Peyer's patch (tissue), 4 donors: Measurements from ENCODE around the gene IGF1. TPM values are rescaled to one million over a fixed set of nuclear protein-coding genes. Genes with fewer than 3 reads are reported as not detected.

ENCODE experiments used
- DNase-seq, 3 donors: peaks; one replicate each; pipeline ENCODE4 v3.0.0-alpha.2; 2017 to 2019
- H3K27ac ChIP-seq, 4 donors: fragments of 200-600 bp; sonication (generic); one replicate each; pipeline ENCODE4 v1.5.1; 2016 to 2019
- H3K27me3 ChIP-seq, 2 donors: fragments of 200-600 bp; sonication (generic); one replicate each; pipeline ENCODE4 v1.5.1; 2019
- H3K36me3 ChIP-seq, 3 donors: fragments of 200-600 bp; sonication (generic); one replicate each; pipeline ENCODE4 v1.5.1; 2016 to 2019
- H3K4me1 ChIP-seq, 4 donors: fragments of 200-600 bp; sonication (generic); one replicate each; pipeline ENCODE4 v1.5.1; 2016 to 2019
- H3K4me3 ChIP-seq, 4 donors: fragments of 200-600 bp; sonication (generic); 1 replicate in 3 of 4; 2 replicates in 1 of 4; pipeline ENCODE4 v1.5.1; 2016 to 2019; ENCODE audit warnings: mild to moderate bottlenecking in 1 of 4
- H3K9me3 ChIP-seq, 4 donors: fragments of 200-600 bp; sonication (generic); one replicate each; pipeline ENCODE4 v1.5.1; 2016 to 2019; ENCODE audit warnings: mild to moderate bottlenecking in 1 of 4
- CTCF ChIP-seq, 6 experiments: fragments of 450-650 bp in 4 of 6; fragments of 200-600 bp in 2 of 6; sonication (generic) in 1 of 6; IDR thresholded peaks; one replicate each; pipeline ENCODE4 v1.5.1; 2017 to 2019; ENCODE audit warnings: antibody characterized with exemption in 6 of 6, mild to moderate bottlenecking in 3 of 6, moderate library complexity in 1 of 6
- POLR2A ChIP-seq, 2 donors: fragments of 450-650 bp; IDR thresholded peaks; one replicate each; pipeline ENCODE4 v1.5.1; 2017; ENCODE audit warnings: antibody characterized with exemption in 2 of 2, mild to moderate bottlenecking in 2 of 2, moderate library complexity in 2 of 2
- total RNA-seq, 4 donors: library from RNA; depleted of rRNA; stranded (reverse); fragments of >200 nt; gene quantifications; one replicate each; pipeline ENCODE4 v1.1.0, GENCODE V29; 2016

The IGF1 gene
- total RNA-seq, 4 donors from 2014 or later = 4.0 to 21.5 (median 6.3) TPM

GRCh38 chr12:102511575-102511974, 31.2 kb upstream of the IGF1 start:
- no peak for TF ChIP-seq POLR2A (IDR thresholded peaks at IDR 0.05)
- no peak for DNase-seq
- Histone ChIP-seq H3K27me3 (no peaks in the 10 kb centered on the region), H3K27ac (no peak overlapping the region), H3K4me1 (peaks cover 0 to 7% (median 0%) of the 10 kb centered on the region in 4 donors), H3K4me3 (no peak overlapping the region), H3K9me3 (no peaks in the 10 kb centered on the region), H3K36me3 (no peaks in the 10 kb centered on the region)

- Histone ChIP-seq H3K4me3 (no peak overlapping the region), H3K27ac (no peak overlapping the region), H3K27me3 (no peaks in the 10 kb centered on the region), H3K4me1 (peaks cover 0 to 7% (median 0%) of the 10 kb centered on the region in 4 donors), H3K36me3 (no peaks in the 10 kb centered on the region), H3K9me3 (no peaks in the 10 kb centered on the region)
- DNase-seq = no peak
- TF ChIP-seq POLR2A (IDR thresholded peaks at IDR 0.05) (no peak), CTCF (IDR thresholded peaks at IDR 0.05) (no peak)
Measured at GRCh38 chr12:102510463-102510862, 30.1 kb upstream of the IGF1 start.

- H3K27ac ChIP-seq = no peak overlapping the region
- DNase-seq = no peak
- no peak for TF ChIP-seq CTCF (IDR thresholded peaks at IDR 0.05)
- TF ChIP-seq POLR2A (IDR thresholded peaks at IDR 0.05) = no peak
- H3K4me3 ChIP-seq = no peak overlapping the region
- H3K36me3 ChIP-seq = no peaks in the 10 kb centered on the region
- no peaks in the 10 kb centered on the region for H3K9me3 ChIP-seq
- peaks cover 0 to 7% (median 0%) of the 10 kb centered on the region in 4 donors for H3K4me1 ChIP-seq
- H3K27me3 ChIP-seq = no peaks in the 10 kb centered on the region
Measured at GRCh38 chr12:102510031-102510430, 29.7 kb upstream of the IGF1 start.

DNA sequence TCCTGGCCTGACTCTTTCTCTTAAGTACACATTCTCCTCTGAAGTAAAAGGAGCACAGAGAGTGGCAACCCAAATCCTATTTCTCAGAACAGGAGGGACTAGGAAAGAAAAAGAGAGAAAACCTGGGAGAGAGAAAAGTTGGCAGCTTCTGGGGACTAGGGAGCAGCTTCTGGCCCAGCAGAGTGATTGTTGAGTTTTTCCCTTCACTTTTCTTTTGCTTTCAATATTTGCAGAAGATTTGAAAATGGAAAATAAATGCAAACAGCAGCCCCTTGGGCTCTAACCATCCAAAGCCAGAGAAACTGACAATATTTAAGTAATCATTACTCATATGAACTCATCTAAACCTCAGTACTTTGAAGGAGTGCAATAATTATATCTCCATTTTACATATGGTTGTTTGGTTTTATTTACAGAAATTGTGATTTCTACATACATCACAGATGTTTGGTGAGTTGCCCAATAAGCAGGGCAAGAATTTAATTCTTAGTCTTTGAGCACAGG, 28.8 kb upstream of the IGF1 start:
- DNase-seq = no peak
- no peaks in the 10 kb centered on the region for H3K27me3 ChIP-seq
- no peaks in the 10 kb centered on the region for H3K9me3 ChIP-seq
- peaks cover 0 to 7% (median 0%) of the 10 kb centered on the region in 4 donors for H3K4me1 ChIP-seq
- no peak overlapping the region for H3K27ac ChIP-seq
- TF ChIP-seq POLR2A (IDR thresholded peaks at IDR 0.05) (no peak), CTCF (IDR thresholded peaks at IDR 0.05) (no peak)
- no peak overlapping the region for H3K4me3 ChIP-seq
- no peaks in the 10 kb centered on the region for H3K36me3 ChIP-seq

DNA sequence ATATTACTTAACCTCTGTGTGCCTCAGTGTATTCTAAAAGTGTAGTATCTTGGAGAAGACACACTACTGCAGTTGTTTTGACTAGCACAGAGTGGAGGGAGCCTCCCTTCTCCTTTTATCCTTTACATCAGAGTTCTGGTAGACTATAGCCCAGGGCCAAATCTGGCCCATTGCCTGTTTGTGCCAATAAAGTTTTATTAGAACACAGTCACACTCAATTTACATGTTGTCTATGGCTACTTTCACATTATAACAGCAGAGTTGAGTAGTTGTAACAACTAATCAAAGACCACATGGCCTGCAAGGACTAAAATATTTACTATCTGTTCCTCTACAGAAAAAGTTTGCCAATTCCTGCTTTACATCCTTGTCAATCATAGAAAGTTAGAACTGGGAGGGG, 27.7 kb upstream of the IGF1 start:
- no peak for DNase-seq
- Histone ChIP-seq H3K27me3 (no peaks in the 10 kb centered on the region), H3K27ac (no peak overlapping the region), H3K36me3 (no peaks in the 10 kb centered on the region), H3K4me1 (peaks cover 0 to 7% (median 0%) of the 10 kb centered on the region in 4 donors), H3K4me3 (no peak overlapping the region), H3K9me3 (no peaks in the 10 kb centered on the region)
- TF ChIP-seq CTCF (IDR thresholded peaks at IDR 0.05) (no peak), POLR2A (IDR thresholded peaks at IDR 0.05) (no peak)

GRCh38 chr12:102507301-102507700, 26.9 kb upstream of the IGF1 start:
- H3K36me3 ChIP-seq = no peaks in the 10 kb centered on the region
- TF ChIP-seq CTCF (IDR thresholded peaks at IDR 0.05) (no peak), POLR2A (IDR thresholded peaks at IDR 0.05) (no peak)
- no peaks in the 10 kb centered on the region for H3K9me3 ChIP-seq

More at GRCh38 chr12:102507301-102507700, 26.9 kb upstream of the IGF1 start:
- no peak overlapping the region for H3K27ac ChIP-seq
- H3K4me3 ChIP-seq = no peak overlapping the region
- no peak for DNase-seq
- H3K4me1 ChIP-seq = peaks cover 0 to 6% (median 0%) of the 10 kb centered on the region in 4 donors
- no peaks in the 10 kb centered on the region for H3K27me3 ChIP-seq
